HEK293 (cell line): ENCODE data around the gene SAMD3.

ENCODE experiments used
- MYNN ChIP-seq: fragments of 450-650 bp; formaldehyde crosslinking; IDR thresholded peaks from 2 replicates; pipeline ENCODE4 v1.5.1; 2016; ENCODE audit warnings: missing biosample characterization, missing genetic modification characterization, borderline replicate concordance
- ZFP3 ChIP-seq: fragments of 450-650 bp; formaldehyde crosslinking; IDR thresholded peaks from 2 replicates; pipeline ENCODE4 v1.5.1; 2016; ENCODE audit warnings: low read depth, missing biosample characterization, missing genetic modification characterization
- ZSCAN4 ChIP-seq: fragments of 450-650 bp; formaldehyde crosslinking; IDR thresholded peaks from 2 replicates; pipeline ENCODE4 v1.5.1; 2017; ENCODE audit warnings: missing biosample characterization, missing genetic modification characterization
- TF ChIP-seq, protein P1 (sequence below): fragments of 450-650 bp; formaldehyde crosslinking; IDR thresholded peaks from 2 replicates; pipeline ENCODE4 v1.5.1; 2016; ENCODE audit warnings: missing biosample characterization, missing genetic modification characterization
- TF ChIP-seq, protein P2 (sequence below): fragments of 450-650 bp; formaldehyde crosslinking; IDR thresholded peaks from 2 replicates; pipeline ENCODE4 v1.5.1; 2016; ENCODE audit warnings: missing biosample characterization, missing genetic modification characterization
- TF ChIP-seq, protein P3 (sequence below): sonication (generic); formaldehyde crosslinking; IDR thresholded peaks from 2 replicates; pipeline ENCODE4 v1.8.1; 2022; ENCODE audit warnings: mild to moderate bottlenecking, moderate library complexity, missing genetic modification reagents

GRCh38 chr6:130119211-130119610 is 103.5 kb downstream of the SAMD3 start:
- no peak for TF ChIP-seq MYNN (tag by site-specific recombination)
- TF ChIP-seq, protein P1, sequence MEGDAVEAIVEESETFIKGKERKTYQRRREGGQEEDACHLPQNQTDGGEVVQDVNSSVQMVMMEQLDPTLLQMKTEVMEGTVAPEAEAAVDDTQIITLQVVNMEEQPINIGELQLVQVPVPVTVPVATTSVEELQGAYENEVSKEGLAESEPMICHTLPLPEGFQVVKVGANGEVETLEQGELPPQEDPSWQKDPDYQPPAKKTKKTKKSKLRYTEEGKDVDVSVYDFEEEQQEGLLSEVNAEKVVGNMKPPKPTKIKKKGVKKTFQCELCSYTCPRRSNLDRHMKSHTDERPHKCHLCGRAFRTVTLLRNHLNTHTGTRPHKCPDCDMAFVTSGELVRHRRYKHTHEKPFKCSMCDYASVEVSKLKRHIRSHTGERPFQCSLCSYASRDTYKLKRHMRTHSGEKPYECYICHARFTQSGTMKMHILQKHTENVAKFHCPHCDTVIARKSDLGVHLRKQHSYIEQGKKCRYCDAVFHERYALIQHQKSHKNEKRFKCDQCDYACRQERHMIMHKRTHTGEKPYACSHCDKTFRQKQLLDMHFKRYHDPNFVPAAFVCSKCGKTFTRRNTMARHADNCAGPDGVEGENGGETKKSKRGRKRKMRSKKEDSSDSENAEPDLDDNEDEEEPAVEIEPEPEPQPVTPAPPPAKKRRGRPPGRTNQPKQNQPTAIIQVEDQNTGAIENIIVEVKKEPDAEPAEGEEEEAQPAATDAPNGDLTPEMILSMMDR (tag by site-specific recombination): no peak
- TF ChIP-seq ZFP3 (tag by site-specific recombination): no peak
- TF ChIP-seq, protein P2, sequence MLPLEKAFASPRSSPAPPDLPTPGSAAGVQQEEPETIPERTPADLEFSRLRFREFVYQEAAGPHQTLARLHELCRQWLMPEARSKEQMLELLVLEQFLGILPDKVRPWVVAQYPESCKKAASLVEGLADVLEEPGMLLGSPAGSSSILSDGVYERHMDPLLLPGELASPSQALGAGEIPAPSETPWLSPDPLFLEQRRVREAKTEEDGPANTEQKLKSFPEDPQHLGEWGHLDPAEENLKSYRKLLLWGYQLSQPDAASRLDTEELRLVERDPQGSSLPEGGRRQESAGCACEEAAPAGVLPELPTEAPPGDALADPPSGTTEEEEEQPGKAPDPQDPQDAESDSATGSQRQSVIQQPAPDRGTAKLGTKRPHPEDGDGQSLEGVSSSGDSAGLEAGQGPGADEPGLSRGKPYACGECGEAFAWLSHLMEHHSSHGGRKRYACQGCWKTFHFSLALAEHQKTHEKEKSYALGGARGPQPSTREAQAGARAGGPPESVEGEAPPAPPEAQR (tag by site-specific recombination): no peak
- TF ChIP-seq ZSCAN4 (tag by site-specific recombination): no peak
- TF ChIP-seq, protein P3, sequence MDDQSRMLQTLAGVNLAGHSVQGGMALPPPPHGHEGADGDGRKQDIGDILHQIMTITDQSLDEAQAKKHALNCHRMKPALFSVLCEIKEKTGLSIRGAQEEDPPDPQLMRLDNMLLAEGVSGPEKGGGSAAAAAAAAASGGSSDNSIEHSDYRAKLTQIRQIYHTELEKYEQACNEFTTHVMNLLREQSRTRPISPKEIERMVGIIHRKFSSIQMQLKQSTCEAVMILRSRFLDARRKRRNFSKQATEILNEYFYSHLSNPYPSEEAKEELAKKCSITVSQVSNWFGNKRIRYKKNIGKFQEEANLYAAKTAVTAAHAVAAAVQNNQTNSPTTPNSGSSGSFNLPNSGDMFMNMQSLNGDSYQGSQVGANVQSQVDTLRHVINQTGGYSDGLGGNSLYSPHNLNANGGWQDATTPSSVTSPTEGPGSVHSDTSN: no peak
